B cell (primary cell): ENCODE measurements around the gene B4GALT1.

Source experiments
- CTCF ChIP-seq: fragments of 200-600 bp; IDR thresholded peaks from one replicate; pipeline ENCODE4 v1.8.0; 2022; ENCODE audit warnings: antibody characterized with exemption, mild to moderate bottlenecking
- EZH2 ChIP-seq: IDR thresholded peaks from 2 replicates; pipeline ENCODE4 v1.6.1; 2012; ENCODE audit warnings: borderline replicate concordance, low read depth, mild to moderate bottlenecking, moderate library complexity, low read length; ENCODE audit not compliant: insufficient read depth, poor library complexity, severe bottlenecking

- no peak for TF ChIP-seq CTCF
- no peak for TF ChIP-seq EZH2
Observed at GRCh38 chr9:33097192-33097591, 69.9 kb downstream of the B4GALT1 start.
